Sigmoid colon (tissue), 4 donors: ENCODE data around the gene CAMK1D.

ENCODE experiments used
- CTCF ChIP-seq, 4 experiments: fragments of 450-650 bp in 3 of 4; fragments of 200-600 bp in 1 of 4; IDR thresholded peaks; one replicate each; pipeline ENCODE4 v1.5.1; 2016 to 2019; ENCODE audit warnings: antibody characterized with exemption in 4 of 4, mild to moderate bottlenecking in 3 of 4, moderate library complexity in 2 of 4
- POLR2AphosphoS5 ChIP-seq, 4 donors: sonication (generic); formaldehyde crosslinking; IDR thresholded peaks; one replicate each; pipeline ENCODE4 v1.6.1; 2017; ENCODE audit warnings: antibody characterized with exemption in 4 of 4

- TF ChIP-seq CTCF (IDR thresholded peaks at IDR 0.05) = no peak
- TF ChIP-seq POLR2AphosphoS5 (IDR thresholded peaks at IDR 0.05) = no peak
These were observed 192.9 kb downstream of the CAMK1D start for GRCh38 chr10:12542133-12542670.
